GM12878 (cell line): Measurements from ENCODE around the gene LOXL4. TPM values are rescaled to one million over a fixed set of nuclear protein-coding genes. Genes with fewer than 3 reads are reported as not detected.

ENCODE experiments used
- ATAC-seq: fragments of 200-7000 bp; cut with Tn5 transposase; 3 replicates; pipeline ENCODE4 v1.9.1; 2020; ENCODE audit warnings: mild to moderate bottlenecking, moderate library complexity
- BruUV-seq: library from RNA; stranded (reverse); fragments of 400-500 nt; replicated peaks from 2 replicates; lab custom pipeline; 2021; lab: Mats Ljungman, UMichigan
- CTCF ChIA-PET: fragments of 300-600 bp; sonication (Branson Sonifier 250); formaldehyde crosslinking; extraction: SDS; loops from one replicate; lab custom pipeline; 2021; ENCODE audit warnings: inconsistent platforms; lab: Yijun Ruan, JAX
- POLR2A ChIA-PET: fragments of 350-600 bp; formaldehyde crosslinking; extraction: SDS; loops from one replicate; lab custom pipeline; 2021; ENCODE audit warnings: inconsistent platforms; lab: Charles Lee
- RAD21 ChIA-PET: fragments of 300-600 bp; sonication (Branson Sonifier 250); formaldehyde crosslinking; loops from one replicate; lab custom pipeline; 2023; ENCODE audit warnings: antibody characterized with exemption; ENCODE audit not compliant: unreplicated experiment; lab: Charles Lee
- SMC1A ChIA-PET: fragments of 300-600 bp; sonication (Branson Sonifier 250); formaldehyde crosslinking; loops from one replicate; lab custom pipeline; 2023; ENCODE audit not compliant: unreplicated experiment, uncharacterized antibody; lab: Charles Lee
- DNase-seq: peaks from one replicate; pipeline ENCODE4 v3.0.0-alpha.2; 2011; ENCODE audit warnings: low read depth, low spot score
- FAIRE-seq: peaks from 3 replicates; lab custom pipeline; 2011; peaks lifted over from hg19 to GRCh38; lab: Jason Lieb, UNC
- H2AFZ ChIP-seq: 2 replicates; pipeline ENCODE4 v1.6.0; 2011; ENCODE audit warnings: low read depth, low read length, control low read depth; ENCODE audit not compliant: control insufficient read depth
- H3K27ac ChIP-seq: 2 replicates; pipeline ENCODE4 v1.5.1; 2011; ENCODE audit warnings: control low read depth; ENCODE audit not compliant: control insufficient read depth, insufficient read depth
- H3K27me3 ChIP-seq, 2 experiments: replicated peaks in 1 of 2; 2 replicates each; pipeline versions ENCODE4 v1.6.0 to v1.6.1; 2011; ENCODE audit warnings: low read length in 1 of 2; ENCODE audit not compliant: control insufficient read depth in 2 of 2, insufficient read depth in 2 of 2
- H3K36me3 ChIP-seq, 2 experiments: 2 replicates each; pipeline ENCODE4 v1.5.1; 2011; ENCODE audit warnings: low read length in 1 of 2; ENCODE audit not compliant: control insufficient read depth in 2 of 2, insufficient read depth in 2 of 2
- H3K4me1 ChIP-seq: 2 replicates; pipeline ENCODE4 v1.6.1; 2011; ENCODE audit warnings: mild to moderate bottlenecking, low read length, moderate library complexity, mixed read lengths; ENCODE audit not compliant: control insufficient read depth, insufficient read depth
- H3K4me2 ChIP-seq: 2 replicates; pipeline ENCODE4 v1.6.0; 2011; ENCODE audit warnings: control low read depth; ENCODE audit not compliant: control insufficient read depth, insufficient read depth
- H3K4me3 ChIP-seq: fragments of 200-600 bp; sonication (generic); 2 replicates; pipeline ENCODE4 v1.5.1; 2016
- H3K79me2 ChIP-seq: 2 replicates; pipeline ENCODE4 v1.6.0; 2011; ENCODE audit warnings: low read length; ENCODE audit not compliant: control insufficient read depth, insufficient read depth
- H3K9ac ChIP-seq: 2 replicates; pipeline ENCODE4 v1.8.0; 2011; ENCODE audit warnings: low read length, control low read depth, mixed read lengths; ENCODE audit not compliant: control insufficient read depth, insufficient read depth
- H3K9me3 ChIP-seq: replicated peaks from 3 replicates; pipeline ENCODE4 v1.5.1; 2011; ENCODE audit warnings: mild to moderate bottlenecking, low read length; ENCODE audit not compliant: control insufficient read depth, insufficient read depth
- H4K20me1 ChIP-seq: 2 replicates; pipeline ENCODE4 v1.6.0; 2011; ENCODE audit not compliant: control insufficient read depth, insufficient read depth
- CHD4 ChIP-seq: fragments of 200-600 bp; sonication (generic); IDR thresholded peaks from 2 replicates; pipeline ENCODE4 v1.6.1; 2016; ENCODE audit warnings: mild to moderate bottlenecking
- EED ChIP-seq: sonication (generic); IDR thresholded peaks from 2 replicates; pipeline ENCODE4 v1.6.1; 2016; ENCODE audit warnings: antibody characterized with exemption, low read depth
- EP300 ChIP-seq, 2 experiments: fragments of 150-350 bp in 1 of 2; IDR thresholded peaks; 2 replicates each; pipeline ENCODE4 v1.6.1; 2011 to 2012; ENCODE audit warnings: low read depth in 2 of 2, low read length in 2 of 2, borderline replicate concordance in 1 of 2, improper control_type of control experiment in 1 of 2, inconsistent platforms in 1 of 2; ENCODE audit not compliant: control insufficient read depth in 1 of 2
- HDAC6 ChIP-seq: fragments of 200-600 bp; sonication (generic); IDR thresholded peaks from one replicate; pipeline ENCODE4 v1.8.0; 2017; ENCODE audit warnings: antibody characterized with exemption; ENCODE audit not compliant: unreplicated experiment
- NFXL1 ChIP-seq: fragments of 450-650 bp; IDR thresholded peaks from 2 replicates; pipeline ENCODE4 v1.6.1; 2017; ENCODE audit warnings: antibody characterized with exemption, mild to moderate bottlenecking, borderline replicate concordance
- NFYB ChIP-seq: IDR thresholded peaks from 2 replicates; pipeline ENCODE4 v1.6.1; 2011; ENCODE audit warnings: low read depth, mild to moderate bottlenecking, low read length, improper control_type of control experiment, moderate library complexity; ENCODE audit not compliant: insufficient read depth
- NRF1 ChIP-seq: conservative IDR thresholded peaks from 2 replicates; pipeline ENCODE4 v1.6.1; 2011; ENCODE audit warnings: mild to moderate bottlenecking, low read depth, low read length, improper control_type of control experiment
- RCOR1 ChIP-seq: conservative IDR thresholded peaks from 2 replicates; pipeline ENCODE4 v1.6.1; 2012; ENCODE audit warnings: low read depth, low read length, improper control_type of control experiment
- REST ChIP-seq: IDR thresholded peaks from 2 replicates; pipeline ENCODE4 v1.6.1; 2012; ENCODE audit warnings: mild to moderate bottlenecking, low read depth, low read length
- SKIL ChIP-seq: fragments of 450-650 bp; IDR thresholded peaks from 2 replicates; pipeline ENCODE4 v1.6.1; 2017; ENCODE audit warnings: mild to moderate bottlenecking, low read depth, inconsistent platforms; ENCODE audit not compliant: poor library complexity, severe bottlenecking
- SMAD5 ChIP-seq: IDR thresholded peaks from 2 replicates; pipeline ENCODE4 v1.6.1; 2016; ENCODE audit warnings: antibody characterized with exemption, low read depth
- ZBTB33 ChIP-seq: fragments of 450-650 bp; IDR thresholded peaks from 2 replicates; pipeline ENCODE4 v1.6.1; 2017; ENCODE audit warnings: mild to moderate bottlenecking
- ZNF207 ChIP-seq: fragments of 450-650 bp; IDR thresholded peaks from 2 replicates; pipeline ENCODE4 v1.6.1; 2014; ENCODE audit warnings: antibody characterized with exemption, mild to moderate bottlenecking, borderline replicate concordance
- ZNF384 ChIP-seq: IDR thresholded peaks from 2 replicates; pipeline ENCODE4 v1.6.1; 2012; ENCODE audit warnings: low read depth, mild to moderate bottlenecking, low read length, improper control_type of control experiment, borderline replicate concordance
- WGBS: methylation state at CpG from one replicate; pipeline ENCODE4 v1.1.6; 2016; ENCODE audit warnings: low lambda C conversion rate; ENCODE audit not compliant: insufficient replicate concordance, insufficient coverage; ENCODE audit errors: missing lambda C conversion rate; 5-methylcytosine and 5-hydroxymethylcytosine counted together
- in situ Hi-C: fragments of 300-500 bp; cut with MboI; formaldehyde crosslinking; loops from 9 replicates; pipeline ENCODE4 v1.14.3; 2018; ENCODE audit warnings: mixed read lengths
- intact Hi-C: fragments of 100-400 bp; cut with micrococcal nuclease; formaldehyde crosslinking; loops from one replicate; pipeline ENCODE4 v1.14.2; 2022; ENCODE audit not compliant: unreplicated experiment
- polyA plus RNA-seq, 11 experiments: library from polyadenylated mRNA; depleted of rRNA in 4 of 11; unstranded in 6 of 11; stranded (reverse) in 5 of 11; fragments of >200 nt; fragmentation: Nextera tagmentation in 4 of 11; fragmentation: Illumina TruSeq in 1 of 11; extraction: Ambion mirVana in 4 of 11; extraction: Trizol in 1 of 11; gene quantifications; 1 replicate in 1 of 11; 2 replicates in 10 of 11; pipeline versions ENCODE4 v1.2.1 to v1.2.3, GENCODE V29; 2011 to 2016; ENCODE audit warnings: inconsistent platforms in 2 of 11, missing spikeins in 2 of 11, low read depth in 1 of 11
- total RNA-seq, 4 experiments: library from RNA; depleted of rRNA in 3 of 4; stranded (reverse); fragments of >200 nt in 3 of 4; fragmentation: Illumina TruSeq in 1 of 4; extraction: Trizol in 1 of 4; gene quantifications; 2 replicates each; pipeline versions ENCODE4 v1.2.1 to v1.2.3, GENCODE V29; 2013 to 2021

Gene LOXL4
- total and polyA plus RNA-seq, 10 of the 15 experiments (the other 5 are each of a cell fraction or from before 2014, with no cell fraction given), result 0.02 to 0.12 (median 0.08) TPM; not detected in 3

GRCh38 chr10:98270073-98270740 lies 2.2 kb upstream of the LOXL4 start:
- ChIA-PET POLR2A (no interaction called here), CTCF (interaction anchor here (1.0 to 1.2 kb wide), 2 partner anchors 101 to 197 kb away, joined by 3 to 4 read pairs; no protein-coding TSS in a partner anchor), SMC1A (no interaction called here), RAD21 (no interaction called here)
- no peak overlapping the region for H3K4me3 ChIP-seq
- H3K4me2 ChIP-seq, result no peak overlapping the region
- no peak for DNase-seq
- H3K4me1 ChIP-seq, result no peaks in the 10 kb centered on the region
- H3K27me3 ChIP-seq, result peaks cover 7 to 13% of the 10 kb centered on the region in 2 experiments
- no peaks in the 10 kb centered on the region for H3K9me3 ChIP-seq
- WGBS, result 48% methylated on average over 10 of the region's 10 CpGs
- H3K36me3 ChIP-seq, result no peaks in the 10 kb centered on the region
- peaks cover 3% of the 10 kb centered on the region; the same call in 1 of the 2 replicates for H4K20me1 ChIP-seq
- H3K9ac ChIP-seq, result no peak overlapping the region
- intact Hi-C loops, result no loop called here
- no peak overlapping the region for H3K27ac ChIP-seq
- BruUV-seq, result no TSS peak
- no peak for ATAC-seq
- in situ Hi-C loops, result no loop called here
- no peaks in the 10 kb centered on the region for H3K79me2 ChIP-seq
- FAIRE-seq, result no peak
- H2AFZ ChIP-seq, result no peak overlapping the region
- TF ChIP-seq NRF1, result no peak
- TF ChIP-seq SKIL, result no peak
- no peak for TF ChIP-seq NFYB
- TF ChIP-seq HDAC6, result no peak
- no peak for TF ChIP-seq NFXL1
- no peak for TF ChIP-seq REST
- TF ChIP-seq ZNF207, result no peak
- TF ChIP-seq SMAD5, result no peak
- TF ChIP-seq EP300 (IDR thresholded peaks at IDR 0.05; ENCODE audit: borderline replicate concordance in 1 of 2, control insufficient read depth in 1 of 2, low read depth in 2 of 2, low read length in 2 of 2), result no peak
- no peak for TF ChIP-seq EED
- TF ChIP-seq RCOR1, result no peak
- TF ChIP-seq ZNF384, result no peak
- TF ChIP-seq ZBTB33, result no peak
- no peak for TF ChIP-seq CHD4
